ENCODE results near the gene SRPK2.

Gene SRPK2

DNA sequence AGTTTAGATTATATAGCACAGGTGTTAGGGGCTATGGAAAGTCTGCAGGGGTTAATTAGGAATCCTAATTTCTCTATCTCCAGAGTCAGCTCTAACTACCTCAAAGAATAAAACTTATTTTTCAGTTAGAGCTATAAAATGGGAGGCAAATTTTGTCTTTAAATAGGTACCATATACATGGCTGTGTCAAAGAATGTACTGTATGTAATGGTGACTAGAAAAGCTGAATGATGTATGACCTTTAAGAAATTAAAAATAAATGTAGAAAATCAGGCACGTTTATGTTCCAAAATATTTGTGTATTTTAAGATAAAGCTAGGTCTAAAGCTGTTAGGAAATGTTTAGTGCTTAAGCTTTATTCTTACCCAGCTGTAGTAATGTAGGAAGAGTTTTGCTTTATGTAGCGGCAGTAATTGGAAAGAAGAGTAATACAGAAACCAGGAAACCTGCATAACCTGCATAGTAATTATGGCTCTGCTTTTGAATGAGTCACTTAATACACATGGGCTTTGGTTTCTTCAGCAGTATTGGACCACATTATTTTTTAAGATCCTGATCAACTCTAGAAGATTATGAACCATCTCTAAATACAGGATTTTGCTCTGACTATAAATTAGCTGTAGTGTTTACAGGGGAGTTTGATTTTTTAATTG lies 289.7 kb downstream of the SRPK2 start:
- peak; percentile 54; the same call in 2 of the 3 replicates for ATAC-seq (ENCODE audit: low read depth)
- Histone ChIP-seq H3K36me3 (ENCODE audit: low read depth) (peaks cover 79% of the 10 kb centered on the region), H3K9me3 (ENCODE audit: severe bottlenecking) (no peaks in the 10 kb centered on the region), H3K4me1 (ENCODE audit: insufficient read depth, poor library complexity, severe bottlenecking) (peaks cover 29% of the 10 kb centered on the region), H3K4me3 (ENCODE audit: severe bottlenecking) (no peak overlapping the region), H3K27me3 (ENCODE audit: insufficient read depth, poor library complexity, severe bottlenecking) (no peaks in the 10 kb centered on the region), H3K27ac (ENCODE audit: poor library complexity, severe bottlenecking) (peak overlapping the region; percentile 62)
- DNase-seq (ENCODE audit: low spot score), result no peak
- TF ChIP-seq, protein P1, sequence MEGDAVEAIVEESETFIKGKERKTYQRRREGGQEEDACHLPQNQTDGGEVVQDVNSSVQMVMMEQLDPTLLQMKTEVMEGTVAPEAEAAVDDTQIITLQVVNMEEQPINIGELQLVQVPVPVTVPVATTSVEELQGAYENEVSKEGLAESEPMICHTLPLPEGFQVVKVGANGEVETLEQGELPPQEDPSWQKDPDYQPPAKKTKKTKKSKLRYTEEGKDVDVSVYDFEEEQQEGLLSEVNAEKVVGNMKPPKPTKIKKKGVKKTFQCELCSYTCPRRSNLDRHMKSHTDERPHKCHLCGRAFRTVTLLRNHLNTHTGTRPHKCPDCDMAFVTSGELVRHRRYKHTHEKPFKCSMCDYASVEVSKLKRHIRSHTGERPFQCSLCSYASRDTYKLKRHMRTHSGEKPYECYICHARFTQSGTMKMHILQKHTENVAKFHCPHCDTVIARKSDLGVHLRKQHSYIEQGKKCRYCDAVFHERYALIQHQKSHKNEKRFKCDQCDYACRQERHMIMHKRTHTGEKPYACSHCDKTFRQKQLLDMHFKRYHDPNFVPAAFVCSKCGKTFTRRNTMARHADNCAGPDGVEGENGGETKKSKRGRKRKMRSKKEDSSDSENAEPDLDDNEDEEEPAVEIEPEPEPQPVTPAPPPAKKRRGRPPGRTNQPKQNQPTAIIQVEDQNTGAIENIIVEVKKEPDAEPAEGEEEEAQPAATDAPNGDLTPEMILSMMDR (IDR thresholded peaks at IDR 0.05; ENCODE audit: poor library complexity, severe bottlenecking), result no peak

DNA sequence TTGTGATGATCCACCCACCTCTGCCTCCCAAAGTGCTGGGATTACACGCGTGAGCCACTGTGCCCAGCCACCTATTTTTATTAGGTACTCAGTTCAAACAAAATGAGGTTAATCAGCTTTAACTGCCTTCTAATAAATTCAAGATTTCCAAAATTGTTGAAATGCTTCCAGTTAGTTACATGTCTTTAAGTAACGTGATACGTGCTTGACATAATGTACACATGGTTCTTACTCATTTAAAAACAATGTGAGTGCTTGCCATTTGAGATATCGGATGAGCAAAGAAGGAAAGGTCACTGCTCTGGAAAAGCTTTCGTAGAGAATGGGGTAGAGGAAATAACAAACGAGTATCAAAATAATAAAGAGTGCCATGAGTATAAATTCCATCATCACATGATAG lies 291.1 kb downstream of the SRPK2 start:
- Histone ChIP-seq H3K27ac (ENCODE audit: poor library complexity, severe bottlenecking) (peak overlapping the region; percentile 62), H3K4me3 (ENCODE audit: severe bottlenecking) (no peak overlapping the region), H3K36me3 (ENCODE audit: low read depth) (peaks cover 78% of the 10 kb centered on the region), H3K9me3 (ENCODE audit: severe bottlenecking) (no peaks in the 10 kb centered on the region), H3K27me3 (ENCODE audit: insufficient read depth, poor library complexity, severe bottlenecking) (no peaks in the 10 kb centered on the region), H3K4me1 (ENCODE audit: insufficient read depth, poor library complexity, severe bottlenecking) (peaks cover 29% of the 10 kb centered on the region)
- DNase-seq (ENCODE audit: low spot score) (no peak), ATAC-seq (ENCODE audit: low read depth) (peak; percentile 90)
- TF ChIP-seq, protein P1 (IDR thresholded peaks at IDR 0.05; ENCODE audit: poor library complexity, severe bottlenecking), result no peak

DNA sequence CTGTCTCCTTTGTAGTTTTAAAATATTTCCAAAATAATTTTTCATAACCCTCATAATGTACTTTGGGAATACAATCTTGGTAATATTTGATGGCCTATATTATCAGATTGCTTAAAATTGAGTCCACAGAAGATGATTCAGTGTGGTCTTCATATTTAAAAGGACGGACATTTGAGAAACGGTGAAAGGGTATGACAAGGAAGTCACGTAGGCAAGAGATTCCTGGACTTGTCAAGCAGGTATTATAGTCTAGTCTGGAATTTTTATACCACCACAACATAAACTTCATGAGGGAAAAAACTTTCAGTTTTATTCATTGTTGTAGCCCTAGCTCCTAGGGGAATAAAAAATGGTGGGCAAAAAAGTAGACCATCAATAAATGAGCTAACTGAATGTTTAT lies 292.4 kb downstream of the SRPK2 start:
- Histone ChIP-seq H3K4me1 (ENCODE audit: insufficient read depth, poor library complexity, severe bottlenecking) (peaks cover 29% of the 10 kb centered on the region), H3K27me3 (ENCODE audit: insufficient read depth, poor library complexity, severe bottlenecking) (no peaks in the 10 kb centered on the region), H3K27ac (ENCODE audit: poor library complexity, severe bottlenecking) (peak overlapping the region; percentile 62), H3K9me3 (ENCODE audit: severe bottlenecking) (no peaks in the 10 kb centered on the region), H3K4me3 (ENCODE audit: severe bottlenecking) (no peak overlapping the region), H3K36me3 (ENCODE audit: low read depth) (peaks cover 78% of the 10 kb centered on the region)
- TF ChIP-seq, protein P1 (IDR thresholded peaks at IDR 0.05; ENCODE audit: poor library complexity, severe bottlenecking), result no peak
- DNase-seq (ENCODE audit: low spot score), result no peak
- ATAC-seq (ENCODE audit: low read depth), result no peak

DNA sequence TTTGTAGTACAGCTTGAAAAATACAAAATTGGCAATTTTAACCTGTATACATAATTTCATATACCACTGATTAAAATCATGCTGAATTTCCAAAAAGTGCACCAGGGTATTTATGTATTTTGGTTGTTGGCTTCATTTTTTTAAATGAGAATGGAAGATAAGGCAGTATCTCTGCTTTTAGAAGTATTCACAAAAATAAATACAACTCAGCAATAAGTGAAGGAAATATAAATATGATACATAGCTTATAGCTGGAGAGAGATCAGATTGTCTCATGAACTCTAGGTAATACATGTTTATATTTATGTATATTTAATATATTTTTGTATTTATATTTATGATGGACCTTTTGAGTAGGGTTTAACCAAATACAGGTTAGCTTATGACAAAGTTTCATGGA lies 293.8 kb downstream of the SRPK2 start:
- peaks cover 79% of the 10 kb centered on the region for H3K36me3 ChIP-seq (ENCODE audit: low read depth)
- DNase-seq (ENCODE audit: low spot score), result no peak
- ATAC-seq (ENCODE audit: low read depth), result no peak
- H3K4me3 ChIP-seq (ENCODE audit: severe bottlenecking), result no peak overlapping the region
- TF ChIP-seq, protein P1 (IDR thresholded peaks at IDR 0.05; ENCODE audit: poor library complexity, severe bottlenecking), result no peak
- H3K27me3 ChIP-seq (ENCODE audit: insufficient read depth, poor library complexity, severe bottlenecking), result no peaks in the 10 kb centered on the region
- H3K4me1 ChIP-seq (ENCODE audit: insufficient read depth, poor library complexity, severe bottlenecking), result peaks cover 29% of the 10 kb centered on the region
- H3K27ac ChIP-seq (ENCODE audit: poor library complexity, severe bottlenecking), result no peak overlapping the region
- H3K9me3 ChIP-seq (ENCODE audit: severe bottlenecking), result no peaks in the 10 kb centered on the region

DNA sequence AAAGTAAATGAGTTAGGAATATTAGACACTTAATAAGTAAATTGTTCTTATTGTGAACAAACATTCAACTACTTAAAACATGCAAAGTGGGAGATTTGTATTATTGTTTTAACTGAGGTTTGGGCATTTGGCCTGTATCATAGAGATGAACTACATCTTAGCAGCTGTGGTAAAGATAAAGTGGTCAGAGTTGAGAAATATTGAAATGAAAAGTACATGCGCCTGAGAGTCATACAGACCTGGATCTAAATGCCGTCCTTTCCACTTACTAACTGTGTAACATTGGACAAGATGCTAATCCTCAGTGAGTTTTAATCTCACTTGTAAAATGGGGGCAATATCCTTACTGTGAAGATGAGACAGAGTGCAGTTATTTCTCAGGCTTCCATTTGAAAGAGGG lies 300.3 kb downstream of the SRPK2 start:
- no peaks in the 10 kb centered on the region for H3K9me3 ChIP-seq (ENCODE audit: severe bottlenecking)
- no peaks in the 10 kb centered on the region for H3K4me1 ChIP-seq (ENCODE audit: insufficient read depth, poor library complexity, severe bottlenecking)
- DNase-seq (ENCODE audit: low spot score) (no peak), ATAC-seq (ENCODE audit: low read depth) (no peak; the same call in 2 of the 3 replicates)
- peaks cover 84% of the 10 kb centered on the region for H3K36me3 ChIP-seq (ENCODE audit: low read depth)
- H3K27ac ChIP-seq (ENCODE audit: poor library complexity, severe bottlenecking), result no peak overlapping the region
- TF ChIP-seq, protein P1 (IDR thresholded peaks at IDR 0.05; ENCODE audit: poor library complexity, severe bottlenecking), result no peak
- no peak overlapping the region for H3K4me3 ChIP-seq (ENCODE audit: severe bottlenecking)
- H3K27me3 ChIP-seq (ENCODE audit: insufficient read depth, poor library complexity, severe bottlenecking), result no peaks in the 10 kb centered on the region
